ENCODE data around the gene PHC1.

Gene PHC1

GRCh38 chr12:8950702-8951478 is 36.6 kb downstream of the PHC1 start:
- DNase-seq: peak; percentile 85

- DNase-seq: no peak
These were observed 37.4 kb downstream of the PHC1 start for GRCh38 chr12:8951744-8952143.

GRCh38 chr12:8953773-8954402 is 39.6 kb downstream of the PHC1 start:
- no peak for DNase-seq

- no peak for DNase-seq
These were observed 41.8 kb downstream of the PHC1 start for GRCh38 chr12:8956073-8956472.

GRCh38 chr12:8956772-8957171 is 42.5 kb downstream of the PHC1 start:
- DNase-seq: no peak

GRCh38 chr12:8957561-8957960 is 43.3 kb downstream of the PHC1 start:
- no peak for DNase-seq

- DNase-seq: peak; percentile 28
These were observed 43.8 kb downstream of the PHC1 start for GRCh38 chr12:8958066-8958465.

- DNase-seq: no peak
These were observed 45.9 kb downstream of the PHC1 start for GRCh38 chr12:8960176-8960575.

GRCh38 chr12:8968761-8969160 is 54.5 kb downstream of the PHC1 start:
- DNase-seq: no peak

GRCh38 chr12:8969861-8970411 is 55.6 kb downstream of the PHC1 start:
- DNase-seq: no peak

GRCh38 chr12:8970432-8970831 is 56.1 kb downstream of the PHC1 start:
- DNase-seq: no peak

GRCh38 chr12:8980137-8980536 is 65.8 kb downstream of the PHC1 start:
- DNase-seq: no peak

GRCh38 chr12:8985213-8985754 is 71.0 kb downstream of the PHC1 start:
- DNase-seq: peak; percentile 51

GRCh38 chr12:8987163-8987562 is 72.9 kb downstream of the PHC1 start:
- DNase-seq: peak; percentile 60

- no peak for DNase-seq
These were observed 73.4 kb downstream of the PHC1 start for GRCh38 chr12:8987685-8988084.

- peak; percentile 35 for DNase-seq
These were observed 75.1 kb downstream of the PHC1 start, which contains the start of gene KLRG1 for GRCh38 chr12:8989413-8989812. KLRG1 (plus strand) TSS chr12:8989546; CDS start chr12:8989636, 90 bp downstream.

Data from OCI-M1 (cell line).